Measurements from ENCODE around the gene ZNF519. TPM values are rescaled to one million over a fixed set of nuclear protein-coding genes. Genes with fewer than 3 reads are reported as not detected.

The ZNF519 gene
- total and polyA plus RNA-seq, 2 of the 8 experiments (the other 6 are each of a cell fraction or from before 2014, with no cell fraction given) = 24.0 to 38.6 TPM

DNA sequence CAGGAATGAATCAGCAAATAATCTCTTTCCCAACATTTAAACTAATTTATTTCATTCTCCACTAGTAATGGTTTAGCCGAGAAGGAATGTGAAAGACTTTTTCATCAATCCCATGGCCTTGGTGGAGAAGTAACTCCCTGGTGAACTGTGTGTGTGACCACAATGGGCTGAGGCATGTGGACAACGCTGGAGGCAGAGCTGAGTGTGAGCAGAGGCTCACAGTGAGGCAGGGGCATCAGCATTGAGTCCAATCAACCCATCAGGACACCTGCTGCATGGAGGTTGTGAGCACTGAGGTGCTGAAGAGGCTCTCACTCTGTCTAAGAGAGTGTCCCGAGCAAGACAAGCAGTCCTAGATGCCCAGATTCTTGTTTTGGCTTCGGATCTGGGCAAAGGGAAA is 78.6 kb downstream of the ZNF519 start:
- ChIA-PET POLR2A (ENCODE audit: partially characterized antibody) (interaction anchor here (1.0 kb wide), 1 partner anchor 31 kb away, joined by 3 read pairs; no protein-coding TSS in a partner anchor), CTCF (ENCODE audit: partially characterized antibody) (interaction anchor here (1.6 kb wide), 1 partner anchor 221 kb away, joined by 3 read pairs; no protein-coding TSS in a partner anchor)
- 88% methylated on average over 4 of the region's 4 CpGs; no CpG with 5 or more reads in 1 of the 2 experiments for WGBS, 2 experiments (ENCODE audit: extremely low coverage in 1 of 2, insufficient coverage in 1 of 2, insufficient read length in 1 of 2, insufficient replicate concordance in 2 of 2, low coverage in 1 of 2, low lambda C conversion rate in 2 of 2, missing lambda C conversion rate in 1 of 2)
- TF ChIP-seq KDM5A (IDR thresholded peaks at IDR 0.05; ENCODE audit: low read length) (no peak), TAF7 (optimal IDR thresholded peaks at IDR 0.05; ENCODE audit: borderline replicate concordance, low read depth, low read length) (no peak)

More for the DNA sequence above, 78.6 kb downstream of the ZNF519 start:
- H3K9ac ChIP-seq (replicated peaks in 1 of 4; ENCODE audit: extremely low read depth in 1 of 4, low read depth in 3 of 4, low read length in 3 of 4) = no peak overlapping the region
- H3K4me2 ChIP-seq (ENCODE audit: insufficient read depth in 1 of 2, low read depth in 2 of 2, low read length in 2 of 2) = no peak overlapping the region
- H4K20me1 ChIP-seq (replicated peaks in 1 of 2; ENCODE audit: control insufficient read depth in 1 of 2, insufficient read depth in 2 of 2, low read length in 2 of 2) = no peaks in the 10 kb centered on the region
- no peak overlapping the region for H3K4ac ChIP-seq (replicated peaks; ENCODE audit: insufficient read length, low read depth, low read length)
- H2BK20ac ChIP-seq (ENCODE audit: low read length) = no peak overlapping the region
- H3K79me2 ChIP-seq (ENCODE audit: control insufficient read depth in 1 of 2, insufficient read depth in 2 of 2, low read length in 2 of 2) = no peaks in the 10 kb centered on the region
- H3K23ac ChIP-seq (ENCODE audit: insufficient read length) = no peak overlapping the region
- FAIRE-seq = no peak
- no peak overlapping the region for H4K8ac ChIP-seq (ENCODE audit: extremely low read depth, insufficient read depth, low read length)
- no peaks in the 10 kb centered on the region for H3K9me3 ChIP-seq (ENCODE audit: insufficient read depth in 2 of 2, low read depth in 1 of 2, low read length in 1 of 2)
- no peak overlapping the region for H2BK5ac ChIP-seq (ENCODE audit: low read depth, low read length)
- no peaks in the 10 kb centered on the region for H3K4me1 ChIP-seq (replicated peaks in 1 of 4; ENCODE audit: control insufficient read depth in 3 of 4, insufficient read depth in 4 of 4, low read length in 3 of 4)
- H2BK120ac ChIP-seq (replicated peaks; ENCODE audit: low read depth, low read length) = no peak overlapping the region
- H3K4me3 ChIP-seq (ENCODE audit: extremely low read depth in 1 of 4, insufficient read depth in 2 of 4, low read depth in 3 of 4, low read length in 4 of 4) = no peak overlapping the region
- no peak overlapping the region for H3K18ac ChIP-seq (ENCODE audit: extremely low read depth, low read length)
- H3K14ac ChIP-seq (ENCODE audit: insufficient read length) = no peak overlapping the region
- H3K36me3 ChIP-seq (ENCODE audit: control insufficient read depth in 2 of 4, insufficient read depth in 4 of 4, low read length in 3 of 4) = no peaks in the 10 kb centered on the region
- no peak for DNase-seq (ENCODE audit: low read depth in 1 of 2, low spot score in 2 of 2)
- no peak overlapping the region for H4K91ac ChIP-seq (replicated peaks; ENCODE audit: insufficient read length, low read length)
- no peak overlapping the region for H2AK5ac ChIP-seq (ENCODE audit: low read depth, low read length)
- no peak overlapping the region for H2BK15ac ChIP-seq (ENCODE audit: low read length)
- no peak overlapping the region for H3K27ac ChIP-seq (ENCODE audit: low read depth, low read length)
- no peak overlapping the region for H3K56ac ChIP-seq (replicated peaks; ENCODE audit: insufficient read length, low read depth, low read length)
- no peak overlapping the region for H2AFZ ChIP-seq (ENCODE audit: low read length)
- H3K27me3 ChIP-seq (replicated peaks in 1 of 4; ENCODE audit: control insufficient read depth in 3 of 4, extremely low read depth in 1 of 4, insufficient read depth in 3 of 4, low read length in 3 of 4) = no peaks in the 10 kb centered on the region
- H3K23me2 ChIP-seq (ENCODE audit: low read depth, low read length) = no peaks in the 10 kb centered on the region
- no peak overlapping the region for H4K5ac ChIP-seq (ENCODE audit: insufficient read length, low read depth, low read length)
- H3K79me1 ChIP-seq (ENCODE audit: low read depth, low read length) = no peaks in the 10 kb centered on the region
- H2BK12ac ChIP-seq (ENCODE audit: low read depth, low read length) = no peak overlapping the region

Data from H1 (cell line).